Activated CD4-positive, alpha-beta T cell treated with anti-CD3 and anti-CD28 coated beads, Interleukin-2, Interleukin-4, amounts not matched to agents 100 ng/mL and 50 ng/mL, durations not matched to agents 16 hours and 8 hours (primary cell): Measurements from ENCODE around the gene TMEM86B.
"Not testable (repeated sequence)": the region's sequence is repeated elsewhere in the genome, so short reads cannot be mapped to it uniquely, and the experiment has no call there.

ENCODE experiments used
- DNase-seq: peaks from one replicate; pipeline ENCODE4 v3.0.0-alpha.2; 2020; ENCODE audit warnings: low spot score

TMEM86B gene

GRCh38 chr19:55241935-55242464 is 13.4 kb upstream of the TMEM86B start:
- DNase-seq = no peak

- DNase-seq = no peak
These were observed 12.8 kb upstream of the TMEM86B start for GRCh38 chr19:55241143-55241934.

GRCh38 chr19:55240713-55241020 is 12.1 kb upstream of the TMEM86B start:
- DNase-seq = no peak

GRCh38 chr19:55239004-55239403 is 10.4 kb upstream of the TMEM86B start:
- DNase-seq = no peak

GRCh38 chr19:55238030-55238429 is 9.5 kb upstream of the TMEM86B start:
- no peak for DNase-seq

GRCh38 chr19:55232986-55233385 is 4.4 kb upstream of the TMEM86B start:
- DNase-seq = no peak

GRCh38 chr19:55232286-55232602 is 3.7 kb upstream of the TMEM86B start:
- no peak for DNase-seq

- no peak for DNase-seq
These were observed 3.1 kb upstream of the TMEM86B start for GRCh38 chr19:55231391-55232285.

- no peak for DNase-seq
These were observed 2.2 kb upstream of the TMEM86B start for GRCh38 chr19:55230780-55231179.

GRCh38 chr19:55230329-55230728 is 1.8 kb upstream of the TMEM86B start:
- no peak for DNase-seq

GRCh38 chr19:55229789-55230182 is 1.2 kb upstream of the TMEM86B start:
- no peak for DNase-seq

- no peak for DNase-seq
These were observed 704 bp upstream of the TMEM86B start for GRCh38 chr19:55229145-55229788.

GRCh38 chr19:55228015-55228391 is 560 bp downstream of the TMEM86B start:
- DNase-seq = no peak

GRCh38 chr19:55227241-55228014 is 1.1 kb downstream of the TMEM86B start:
- DNase-seq = no peak

GRCh38 chr19:55226788-55227187 is 1.8 kb downstream of the TMEM86B start:
- no peak for DNase-seq

- DNase-seq = no peak
These were observed 2.3 kb downstream of the TMEM86B start for GRCh38 chr19:55226273-55226672.

- DNase-seq = no peak
These were observed 3.1 kb downstream of the TMEM86B start for GRCh38 chr19:55225415-55225958.

- not testable (repeated sequence) for DNase-seq
These were observed 3.7 kb downstream of the TMEM86B start for GRCh38 chr19:55224679-55225414.

GRCh38 chr19:55224038-55224665 is 4.4 kb downstream of the TMEM86B start:
- no peak for DNase-seq

- DNase-seq = no peak
These were observed 5.1 kb downstream of the TMEM86B start for GRCh38 chr19:55223291-55224037.
